Fibroblast of peridontal ligament (primary cell): ENCODE measurements around the gene TSPYL4.
A peak's percentile ranks its signal among the peaks of the same experiment; 100 is the strongest.
"Not testable (repeated sequence)": the region's sequence is repeated elsewhere in the genome, so short reads cannot be mapped to it uniquely, and the experiment has no call there.

ENCODE experiments used
- DNase-seq: peaks from one replicate; pipeline ENCODE4 v3.0.0-alpha.2; 2010; ENCODE audit errors: extremely low read depth

The TSPYL4 gene

GRCh38 chr6:116253505-116254296 lies at the start of gene TSPYL4:
TSPYL4 (minus strand) TSS chr6:116254075; CDS start chr6:116254008, 67 bp downstream.
- peak; percentile 97 for DNase-seq

DNA sequence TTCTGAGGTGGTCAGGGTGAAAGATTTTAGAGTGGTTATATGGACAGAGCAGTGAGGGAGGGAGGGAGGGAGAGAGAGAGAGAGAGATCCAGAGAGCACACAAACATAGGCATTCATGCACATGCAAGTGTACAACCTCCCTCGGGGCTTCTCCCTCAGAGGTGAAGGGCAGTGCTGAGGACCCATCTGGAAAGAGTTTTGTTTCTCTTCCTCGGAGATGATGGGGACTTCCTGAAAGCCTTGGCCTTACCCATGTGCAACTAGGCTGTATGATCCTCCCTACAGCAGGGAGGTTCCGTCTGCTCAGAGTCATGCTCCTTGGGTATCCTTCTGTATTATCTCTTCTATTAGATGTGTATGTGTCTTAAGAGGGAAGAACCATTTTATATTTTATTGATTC lies 47.2 kb upstream of the TSPYL4 start:
- no peak for DNase-seq

GRCh38 chr6:116300566-116300965 lies 46.7 kb upstream of the TSPYL4 start:
- no peak for DNase-seq

- no peak for DNase-seq
Measured at GRCh38 chr6:116298973-116299372, 45.1 kb upstream of the TSPYL4 start.

- no peak for DNase-seq
Measured at GRCh38 chr6:116298273-116298672, 44.4 kb upstream of the TSPYL4 start.

DNA sequence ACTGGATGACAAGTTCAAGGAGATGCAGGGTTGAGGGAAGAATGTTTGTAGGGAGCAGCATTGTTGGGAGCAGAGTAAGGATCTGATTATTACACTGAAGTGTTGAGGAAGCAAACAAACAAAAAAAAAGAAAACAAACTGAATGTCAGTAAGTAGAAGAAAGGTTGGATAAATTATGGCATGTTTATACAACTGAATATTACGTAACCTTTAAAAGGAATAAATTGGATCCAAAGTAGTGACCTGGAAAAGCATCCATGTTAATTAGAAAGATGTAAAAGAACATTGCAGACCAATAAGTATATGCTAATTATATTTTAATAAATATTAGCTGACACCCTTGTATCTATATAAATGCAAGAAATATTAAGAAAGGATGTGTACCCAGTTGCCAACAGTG lies 38.7 kb upstream of the TSPYL4 start:
- no peak for DNase-seq

- no peak for DNase-seq
Measured at GRCh38 chr6:116291701-116292396, 38.0 kb upstream of the TSPYL4 start.

- DNase-seq: peak; percentile 26
Measured at GRCh38 chr6:116290799-116291198, 36.9 kb upstream of the TSPYL4 start.

GRCh38 chr6:116289876-116290275 lies 36.0 kb upstream of the TSPYL4 start:
- no peak for DNase-seq

GRCh38 chr6:116287689-116288282 lies 33.9 kb upstream of the TSPYL4 start:
- peak; percentile 82 for DNase-seq

- no peak for DNase-seq
Measured at GRCh38 chr6:116286773-116287358, 33.0 kb upstream of the TSPYL4 start.

DNA sequence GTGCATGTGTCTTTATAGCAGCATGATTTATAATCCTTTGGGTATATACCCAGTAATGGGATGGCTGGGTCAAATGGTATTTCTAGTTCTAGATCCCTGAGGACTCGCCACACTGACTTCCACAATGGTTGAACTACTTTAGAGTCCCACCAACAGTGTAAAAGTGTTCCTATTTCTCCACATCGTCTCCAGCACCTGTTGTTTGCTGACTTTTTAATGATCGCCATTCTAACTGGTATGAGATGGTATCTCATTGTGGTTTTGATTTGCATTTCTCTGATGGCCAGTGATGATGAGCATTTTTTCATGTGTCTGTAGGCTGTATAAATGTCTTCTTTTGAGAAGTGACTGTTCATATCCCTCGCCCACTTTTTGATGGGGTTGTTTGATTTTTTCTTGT lies 31.1 kb upstream of the TSPYL4 start:
- not testable (repeated sequence) for DNase-seq

- no peak for DNase-seq
Measured at GRCh38 chr6:116283191-116283590, 29.3 kb upstream of the TSPYL4 start.

- no peak for DNase-seq
Measured at GRCh38 chr6:116282698-116283097, 28.8 kb upstream of the TSPYL4 start.

- no peak for DNase-seq
Measured at GRCh38 chr6:116280933-116281316, 27.1 kb upstream of the TSPYL4 start.

DNA sequence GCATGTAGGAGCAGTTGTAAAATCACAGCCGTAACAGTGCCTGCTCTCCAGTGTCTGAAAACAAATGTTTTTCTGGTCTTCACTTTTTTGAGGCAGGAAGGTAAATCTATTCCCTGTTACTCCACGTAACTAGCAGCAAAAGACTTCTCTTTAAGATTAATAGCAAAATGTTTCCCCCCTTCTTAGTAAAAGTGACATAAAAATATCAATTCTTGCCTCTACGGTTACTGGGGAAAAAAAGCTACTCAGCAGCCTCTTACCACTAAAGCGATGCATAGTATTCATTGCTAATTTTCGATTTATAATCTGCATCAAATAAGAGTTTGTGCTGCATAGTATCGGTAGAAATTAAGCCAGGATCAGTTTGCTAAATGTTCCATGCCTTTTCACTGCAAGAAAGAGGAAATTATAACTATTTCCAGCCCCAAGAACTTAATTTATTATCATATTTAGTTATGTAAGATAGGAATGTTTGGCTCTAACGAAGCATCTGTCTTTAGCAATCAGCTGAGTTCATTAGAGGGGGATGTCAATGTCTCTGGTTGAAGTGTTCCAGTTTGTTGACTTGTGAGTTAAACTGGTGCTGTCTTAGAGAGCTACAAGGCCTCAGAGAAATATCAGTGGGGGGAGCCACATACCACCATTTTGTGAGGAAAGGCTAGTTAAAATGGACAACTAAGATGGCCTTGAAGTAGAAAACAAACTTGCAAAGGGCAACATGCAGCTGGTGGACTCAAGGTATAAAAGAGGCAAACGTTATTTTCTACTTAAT lies 26.5 kb upstream of the TSPYL4 start:
- DNase-seq: peak; percentile 42

GRCh38 chr6:116279232-116280160 lies 25.6 kb upstream of the TSPYL4 start, which contains the start of gene TSPYL1:
TSPYL1 (minus strand) TSS chr6:116279930; CDS start chr6:116279830, 100 bp downstream.
- peak; percentile 98 for DNase-seq

DNA sequence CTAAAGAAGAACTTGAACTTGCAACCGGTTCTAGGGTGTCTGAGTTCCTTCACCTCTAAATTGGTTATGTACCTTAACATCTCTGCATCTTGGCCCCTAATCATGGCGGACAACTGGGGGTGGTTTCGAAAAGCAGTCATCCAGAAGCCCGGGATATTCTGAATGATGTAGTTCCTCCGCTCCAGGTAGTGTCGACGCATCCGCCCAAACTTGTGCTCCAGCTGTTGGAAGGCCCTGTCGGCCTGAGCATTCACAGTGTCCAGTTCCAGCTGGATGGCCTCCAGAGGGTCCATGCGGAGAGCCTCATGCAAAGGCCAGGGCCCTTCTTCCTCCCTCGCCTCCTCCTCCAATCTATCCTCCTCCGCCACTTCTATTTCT lies 25.0 kb upstream of the TSPYL4 start:
- no peak for DNase-seq

GRCh38 chr6:116278481-116278829 lies 24.6 kb upstream of the TSPYL4 start:
- DNase-seq: no peak

DNA sequence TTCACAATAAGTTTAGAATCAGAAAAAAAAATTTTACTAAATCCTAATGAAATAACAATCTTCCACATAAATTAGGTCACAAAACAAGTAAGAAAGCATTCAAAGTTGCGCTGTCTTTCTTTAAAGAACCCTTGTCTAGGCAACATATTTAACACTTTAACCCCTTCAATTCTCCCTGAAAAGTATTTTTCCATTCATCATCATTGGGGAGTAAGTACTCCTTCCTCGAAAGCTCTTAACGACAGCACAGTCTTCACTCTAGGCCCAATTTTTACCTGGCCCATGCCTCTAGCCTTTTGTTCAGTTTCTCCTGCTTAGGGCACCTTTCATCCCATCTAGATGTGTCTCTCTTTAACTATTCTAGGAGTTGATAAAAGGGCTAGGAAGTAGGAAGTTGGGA lies 23.2 kb upstream of the TSPYL4 start:
- DNase-seq: no peak
